CD4-positive, alpha-beta T cell (primary cell): ENCODE measurements around the gene EFNB2. TPM values are rescaled to one million over a fixed set of nuclear protein-coding genes. Genes with fewer than 3 reads are reported as not detected.

Source experiments
- ATAC-seq: fragments of 200-7000 bp; cut with Tn5 transposase; one replicate; pipeline ENCODE4 v1.10.0; 2022; ENCODE audit warnings: mild to moderate bottlenecking; ENCODE audit not compliant: poor library complexity
- CTCF ChIA-PET: fragments of 350-600 bp; sonication (Branson Sonifier 250); formaldehyde crosslinking; loops from one replicate; lab custom pipeline; 2021; ENCODE audit warnings: antibody characterized with exemption, inconsistent platforms; lab: Charles Lee
- POLR2A ChIA-PET: fragments of 350-600 bp; sonication (Branson Sonifier 250); formaldehyde crosslinking; loops from one replicate; lab custom pipeline; 2021; ENCODE audit warnings: antibody characterized with exemption, inconsistent platforms; lab: Charles Lee
- DNase-seq, 14 experiments: peaks; one replicate each; pipeline ENCODE4 v3.0.0-alpha.2; 2013 to 2020; ENCODE audit warnings: mixed read lengths in 2 of 14
- H3K27ac ChIP-seq, 2 donors: one replicate each; pipeline versions ENCODE4 v1.5.1 to v1.7.0; 2013; ENCODE audit warnings: low read length in 2 of 2, low read depth in 1 of 2, mild to moderate bottlenecking in 1 of 2
- H3K27me3 ChIP-seq, 2 experiments: 1 replicate in 1 of 2; 2 replicates in 1 of 2; pipeline versions ENCODE4 v1.6.1 to v1.7.0; 2013; ENCODE audit warnings: low read length in 2 of 2, control low read depth in 1 of 2, mild to moderate bottlenecking in 1 of 2, moderate library complexity in 1 of 2; ENCODE audit not compliant: insufficient read depth in 2 of 2, control insufficient read depth in 1 of 2
- H3K36me3 ChIP-seq: one replicate; pipeline ENCODE4 v1.6.1; 2013; ENCODE audit warnings: low read length, control low read depth; ENCODE audit not compliant: insufficient read depth
- H3K4me1 ChIP-seq: one replicate; pipeline ENCODE4 v1.6.1; 2013; ENCODE audit warnings: low read length, control low read depth; ENCODE audit not compliant: insufficient read depth
- H3K4me3 ChIP-seq: one replicate; pipeline ENCODE4 v1.5.1; 2013; ENCODE audit warnings: mild to moderate bottlenecking, low read length, moderate library complexity
- H3K9me3 ChIP-seq, 2 experiments: 1 replicate in 1 of 2; 2 replicates in 1 of 2; pipeline versions ENCODE4 v1.6.1 to v1.7.0; 2013; ENCODE audit warnings: low read length in 2 of 2, mild to moderate bottlenecking in 2 of 2, control low read depth in 1 of 2, moderate library complexity in 1 of 2; ENCODE audit not compliant: control insufficient read depth in 1 of 2, insufficient read depth in 1 of 2
- H3K27ac Mint-ChIP-seq: one replicate; pipeline ENCODE4 v1.8.0; 2020; ENCODE audit warnings: mixed read lengths
- H3K27me3 Mint-ChIP-seq: one replicate; pipeline ENCODE4 v1.8.0; 2021; ENCODE audit warnings: mixed read lengths
- H3K36me3 Mint-ChIP-seq: one replicate; pipeline ENCODE4 v1.8.0; 2021; ENCODE audit warnings: low read depth, mixed read lengths
- H3K4me1 Mint-ChIP-seq: one replicate; pipeline ENCODE4 v1.8.0; 2021; ENCODE audit warnings: low read depth, mixed read lengths
- H3K4me3 Mint-ChIP-seq: one replicate; pipeline ENCODE4 v1.8.0; 2020; ENCODE audit warnings: mild to moderate bottlenecking, mixed read lengths
- H3K9me3 Mint-ChIP-seq: one replicate; pipeline ENCODE4 v1.8.0; 2020; ENCODE audit warnings: mixed read lengths
- CTCF ChIP-seq: fragments of 200-600 bp; IDR thresholded peaks from one replicate; pipeline ENCODE4 v1.8.0; 2022; ENCODE audit warnings: antibody characterized with exemption, mild to moderate bottlenecking
- intact Hi-C, 2 experiments: fragments of 100-400 bp; cut with DNase I in 1 of 2; cut with micrococcal nuclease in 1 of 2; formaldehyde crosslinking; loops; one replicate each; pipeline versions ENCODE4 v1.15.1 to v1.9.0; 2023 to 2025; cut with DNase I, micrococcal nuclease
- total RNA-seq, 174 experiments: library from RNA in 2 of 174; stranded (reverse) in 2 of 174; gene quantifications; one replicate each; pipeline ENCODE4 v1.2.3 and lab custom pipeline; 2021 to 2026

Gene EFNB2
- total RNA-seq, 2 experiments from 2014 or later = 0.20 to 0.36 TPM

- CTCF ChIA-PET = no interaction called here
- Mint-ChIP-seq H3K4me1 (no peaks in the 10 kb centered on the region), H3K27ac (no peak overlapping the region), H3K9me3 (no peaks in the 10 kb centered on the region), H3K4me3 (no peak overlapping the region), H3K27me3 (peaks cover 45% of the 10 kb centered on the region), H3K36me3 (no peaks in the 10 kb centered on the region)
- Histone ChIP-seq H3K4me3 (no peak overlapping the region), H3K27me3 (peaks cover 0 to 4% of the 10 kb centered on the region in 2 experiments), H3K36me3 (no peaks in the 10 kb centered on the region), H3K4me1 (no peaks in the 10 kb centered on the region), H3K9me3 (no peaks in the 10 kb centered on the region), H3K27ac (no peak overlapping the region)
- ATAC-seq (no peak), DNase-seq (no peak)
- no peak for TF ChIP-seq CTCF
- POLR2A ChIA-PET = no interaction called here
- intact Hi-C loops = no loop called here
Measured at GRCh38 chr13:106503272-106503671, 32.2 kb downstream of the EFNB2 start.

GRCh38 chr13:106500445-106500844 lies 35.0 kb downstream of the EFNB2 start:
- Histone ChIP-seq H3K27ac (no peak overlapping the region), H3K4me3 (no peak overlapping the region), H3K9me3 (no peaks in the 10 kb centered on the region), H3K36me3 (no peaks in the 10 kb centered on the region), H3K27me3 (peaks cover 2 to 23% of the 10 kb centered on the region in 2 experiments), H3K4me1 (no peaks in the 10 kb centered on the region)
- no peak for DNase-seq
- no peaks in the 10 kb centered on the region for H3K4me1 Mint-ChIP-seq
- no peaks in the 10 kb centered on the region for H3K9me3 Mint-ChIP-seq
- no peaks in the 10 kb centered on the region for H3K36me3 Mint-ChIP-seq
- H3K4me3 Mint-ChIP-seq = no peak overlapping the region
- intact Hi-C loops = no loop called here
- CTCF ChIA-PET = no interaction called here
- peaks cover 53% of the 10 kb centered on the region for H3K27me3 Mint-ChIP-seq
- TF ChIP-seq CTCF = no peak
- H3K27ac Mint-ChIP-seq = no peak overlapping the region
- no peak for ATAC-seq
- POLR2A ChIA-PET = no interaction called here

GRCh38 chr13:106499896-106500295 lies 35.6 kb downstream of the EFNB2 start:
- Histone ChIP-seq H3K9me3 (no peaks in the 10 kb centered on the region), H3K4me3 (no peak overlapping the region), H3K4me1 (no peaks in the 10 kb centered on the region), H3K36me3 (no peaks in the 10 kb centered on the region), H3K27me3 (peaks cover 4 to 26% of the 10 kb centered on the region in 2 experiments), H3K27ac (no peak overlapping the region)
- TF ChIP-seq CTCF = no peak
- H3K27me3 Mint-ChIP-seq = peaks cover 54% of the 10 kb centered on the region
- no peaks in the 10 kb centered on the region for H3K9me3 Mint-ChIP-seq
- CTCF ChIA-PET = no interaction called here
- no peaks in the 10 kb centered on the region for H3K36me3 Mint-ChIP-seq
- DNase-seq (no peak), ATAC-seq (no peak)
- POLR2A ChIA-PET = no interaction called here
- H3K27ac Mint-ChIP-seq = no peak overlapping the region
- H3K4me3 Mint-ChIP-seq = no peak overlapping the region
- intact Hi-C loops = no loop called here
- H3K4me1 Mint-ChIP-seq = no peaks in the 10 kb centered on the region
